Tibial artery (tissue), 4 donors: ENCODE data around the gene PAX2.

Experiments used
- DNase-seq, 2 donors: peaks; one replicate each; pipeline ENCODE4 v3.0.0-alpha.2; 2019
- H3K27ac ChIP-seq, 2 donors: fragments of 200-600 bp; sonication (generic) in 1 of 2; 1 replicate in 1 of 2; 2 replicates in 1 of 2; pipeline ENCODE4 v1.5.1; 2018 to 2019; ENCODE audit warnings: mild to moderate bottlenecking in 1 of 2
- H3K27me3 ChIP-seq, 2 donors: fragments of 200-600 bp; sonication (generic) in 1 of 2; one replicate each; pipeline versions ENCODE4 v1.5.1 to v1.6.0; 2016 to 2019
- H3K36me3 ChIP-seq, 3 donors: fragments of 200-600 bp; sonication (generic) in 2 of 3; one replicate each; pipeline ENCODE4 v1.5.1; 2016 to 2019; ENCODE audit warnings: mild to moderate bottlenecking in 2 of 3
- H3K4me1 ChIP-seq, 4 donors: fragments of 200-600 bp; sonication (generic) in 2 of 4; 1 replicate in 3 of 4; 2 replicates in 1 of 4; pipeline ENCODE4 v1.5.1; 2016 to 2019
- H3K4me3 ChIP-seq, 2 donors: fragments of 200-600 bp; sonication (generic) in 1 of 2; 1 replicate in 1 of 2; 2 replicates in 1 of 2; pipeline ENCODE4 v1.5.1; 2018 to 2019; ENCODE audit warnings: mild to moderate bottlenecking in 2 of 2
- H3K9me3 ChIP-seq, 3 donors: fragments of 200-600 bp; sonication (generic) in 1 of 3; one replicate each; pipeline ENCODE4 v1.5.1; 2016 to 2019
- intact Hi-C: fragments of 100-400 bp; cut with DNase I; formaldehyde crosslinking; loops from one replicate; pipeline ENCODE4 v1.15.0; 2023; ENCODE audit warnings: low total_unique reads
- TF ChIP-seq, protein P1 (sequence below), 2 experiments: fragments of 200-600 bp in 1 of 2; fragments of 450-650 bp in 1 of 2; IDR thresholded peaks; one replicate each; pipeline ENCODE4 v1.5.1; 2017 to 2019; ENCODE audit warnings: antibody characterized with exemption in 2 of 2, mild to moderate bottlenecking in 1 of 2, moderate library complexity in 1 of 2

PAX2 gene

DNA sequence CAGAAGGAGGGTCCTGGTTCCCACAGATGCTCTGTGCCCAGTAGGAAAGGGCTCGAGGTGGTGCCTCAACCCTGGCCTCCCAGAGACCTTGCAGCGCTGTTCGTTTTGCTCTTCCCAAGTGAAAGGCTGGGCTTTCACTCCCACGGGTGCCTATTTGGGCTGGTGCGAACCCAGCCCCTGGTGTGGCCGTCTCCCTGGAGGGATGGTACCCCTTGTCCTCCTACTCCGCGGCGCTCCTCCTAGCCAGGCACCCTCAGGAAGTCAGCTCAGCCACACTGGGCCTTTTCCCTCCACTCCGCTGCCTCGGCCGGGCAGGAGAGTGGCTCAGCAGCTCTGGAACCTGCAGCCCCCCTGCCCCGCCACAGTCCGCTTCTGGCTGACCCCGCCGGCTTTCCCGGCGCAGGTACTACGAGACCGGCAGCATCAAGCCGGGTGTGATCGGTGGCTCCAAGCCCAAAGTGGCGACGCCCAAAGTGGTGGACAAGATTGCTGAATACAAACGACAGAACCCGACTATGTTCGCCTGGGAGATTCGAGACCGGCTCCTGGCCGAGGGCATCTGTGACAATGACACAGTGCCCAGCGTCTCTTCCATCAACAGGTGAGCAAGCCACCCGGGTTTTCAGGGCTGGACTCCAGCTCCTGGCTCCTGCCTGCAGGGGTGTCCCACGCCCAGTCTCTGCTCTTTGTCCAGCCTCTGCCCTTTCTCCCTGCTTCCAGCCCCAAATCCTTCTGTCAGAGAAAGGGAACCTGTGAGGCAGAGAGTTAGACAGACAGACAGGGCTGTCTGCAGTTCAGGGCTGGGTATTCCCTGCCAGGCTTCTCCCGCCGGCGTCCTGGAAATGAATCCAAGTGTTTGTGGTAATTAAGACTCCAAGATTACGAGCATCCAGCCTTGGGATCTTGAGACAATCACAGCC is 5.2 kb downstream of the PAX2 start:
- intact Hi-C loops: no loop called here
- Histone ChIP-seq H3K27ac (no peak overlapping the region), H3K27me3 (peaks cover 15 to 98% of the 10 kb centered on the region in 2 donors), H3K4me1 (peaks cover under 1 to 40% (median 30%) of the 10 kb centered on the region in 4 donors), H3K9me3 (no peaks in the 10 kb centered on the region), H3K36me3 (no peaks in the 10 kb centered on the region), H3K4me3 (no peak overlapping the region)
- TF ChIP-seq, protein P1, sequence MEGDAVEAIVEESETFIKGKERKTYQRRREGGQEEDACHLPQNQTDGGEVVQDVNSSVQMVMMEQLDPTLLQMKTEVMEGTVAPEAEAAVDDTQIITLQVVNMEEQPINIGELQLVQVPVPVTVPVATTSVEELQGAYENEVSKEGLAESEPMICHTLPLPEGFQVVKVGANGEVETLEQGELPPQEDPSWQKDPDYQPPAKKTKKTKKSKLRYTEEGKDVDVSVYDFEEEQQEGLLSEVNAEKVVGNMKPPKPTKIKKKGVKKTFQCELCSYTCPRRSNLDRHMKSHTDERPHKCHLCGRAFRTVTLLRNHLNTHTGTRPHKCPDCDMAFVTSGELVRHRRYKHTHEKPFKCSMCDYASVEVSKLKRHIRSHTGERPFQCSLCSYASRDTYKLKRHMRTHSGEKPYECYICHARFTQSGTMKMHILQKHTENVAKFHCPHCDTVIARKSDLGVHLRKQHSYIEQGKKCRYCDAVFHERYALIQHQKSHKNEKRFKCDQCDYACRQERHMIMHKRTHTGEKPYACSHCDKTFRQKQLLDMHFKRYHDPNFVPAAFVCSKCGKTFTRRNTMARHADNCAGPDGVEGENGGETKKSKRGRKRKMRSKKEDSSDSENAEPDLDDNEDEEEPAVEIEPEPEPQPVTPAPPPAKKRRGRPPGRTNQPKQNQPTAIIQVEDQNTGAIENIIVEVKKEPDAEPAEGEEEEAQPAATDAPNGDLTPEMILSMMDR (IDR thresholded peaks at IDR 0.05): no peak
- DNase-seq: no peak

DNA sequence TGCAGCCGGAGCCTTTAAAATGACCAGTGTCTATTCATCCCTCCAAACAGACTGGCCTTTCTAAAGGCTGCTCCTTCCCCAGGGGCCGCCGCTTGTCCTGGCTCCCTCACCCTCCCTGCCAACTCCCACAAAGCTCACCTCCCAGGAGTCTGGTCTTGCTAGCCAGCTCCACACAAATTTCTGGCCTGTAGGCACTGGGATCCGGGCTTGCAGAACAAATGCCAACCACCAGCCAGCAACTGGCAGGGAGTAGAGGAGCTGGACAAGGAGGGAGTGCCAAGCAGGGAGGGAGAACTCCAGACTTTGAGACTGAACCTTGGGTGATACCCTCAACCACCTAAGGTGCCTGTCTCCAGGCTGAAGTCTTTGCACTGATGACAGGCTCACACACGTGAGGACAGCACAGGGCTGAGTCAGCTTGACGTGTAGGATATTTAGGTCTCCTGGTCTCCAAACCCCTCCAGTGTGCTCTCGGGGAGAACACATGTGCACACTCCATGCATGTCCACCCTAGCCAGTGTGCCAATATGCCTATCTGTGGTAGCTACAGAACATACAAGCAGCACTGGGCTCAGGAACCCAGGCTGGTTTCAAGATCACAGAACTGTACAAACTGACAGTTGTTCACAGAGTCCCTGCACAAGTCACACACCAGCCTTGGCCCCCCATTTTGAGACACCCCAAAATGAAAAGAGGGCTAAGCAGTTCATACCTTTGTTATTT is 6.0 kb downstream of the PAX2 start:
- H3K27ac ChIP-seq: no peak overlapping the region
- peaks cover 11 to 97% of the 10 kb centered on the region in 2 donors for H3K27me3 ChIP-seq
- intact Hi-C loops: no loop called here

DNA sequence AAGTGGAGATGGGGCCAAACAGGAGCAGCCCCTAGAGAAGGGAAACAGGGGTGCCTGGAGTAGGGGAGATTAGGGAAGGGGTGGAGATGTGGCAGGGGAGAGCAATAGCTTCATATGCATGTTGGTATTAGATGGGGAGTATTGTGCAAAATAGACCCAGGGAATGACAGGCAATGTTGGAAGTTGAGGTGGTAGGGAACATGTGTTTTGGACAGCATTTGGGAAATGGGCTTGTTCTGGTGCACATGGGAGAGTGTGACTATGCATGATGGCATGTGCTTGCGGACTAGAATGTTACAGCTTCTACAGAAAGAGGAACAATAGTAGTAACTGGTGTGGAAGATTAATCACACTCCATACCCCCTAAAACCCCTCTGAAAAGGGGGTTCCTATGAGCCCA is 10.4 kb downstream of the PAX2 start:
- no peaks in the 10 kb centered on the region for H3K9me3 ChIP-seq
- H3K36me3 ChIP-seq: no peaks in the 10 kb centered on the region
- DNase-seq: no peak
- H3K4me1 ChIP-seq: no peaks in the 10 kb centered on the region
- TF ChIP-seq, protein P1 (IDR thresholded peaks at IDR 0.05): no peak
- intact Hi-C loops: no loop called here
- no peak overlapping the region for H3K27ac ChIP-seq
- H3K4me3 ChIP-seq: no peak overlapping the region
- H3K27me3 ChIP-seq: peaks cover 0 to 93% of the 10 kb centered on the region in 2 donors

More for the DNA sequence above, 6.0 kb downstream of the PAX2 start:
- no peaks in the 10 kb centered on the region for H3K36me3 ChIP-seq
- H3K9me3 ChIP-seq: no peaks in the 10 kb centered on the region
- H3K4me1 ChIP-seq: peaks cover 0 to 31% (median 22%) of the 10 kb centered on the region in 4 donors
- TF ChIP-seq, protein P1 (IDR thresholded peaks at IDR 0.05): no peak
- H3K4me3 ChIP-seq: no peak overlapping the region
- no peak for DNase-seq

DNA sequence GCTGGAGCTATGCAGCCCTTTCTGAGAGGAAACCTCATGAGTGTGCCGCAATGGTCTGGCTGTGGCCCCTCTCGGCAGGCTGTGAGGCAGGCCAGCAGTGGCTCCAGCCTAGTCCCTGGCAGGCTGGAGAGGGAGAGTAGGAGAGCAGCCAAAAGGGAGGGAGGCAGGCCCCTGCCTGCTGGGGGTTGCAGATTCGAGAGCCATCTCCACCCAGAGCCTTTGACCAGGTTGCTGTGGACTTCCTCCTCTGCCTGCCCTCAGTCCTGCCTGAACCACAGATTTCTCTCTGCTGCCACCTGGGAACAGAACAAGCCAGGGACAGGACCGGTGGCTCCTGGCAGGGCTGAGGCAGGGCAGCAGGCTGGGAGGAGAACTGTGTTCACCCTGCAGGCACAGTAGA is 13.9 kb downstream of the PAX2 start:
- no peak overlapping the region for H3K27ac ChIP-seq
- TF ChIP-seq, protein P1 (IDR thresholded peaks at IDR 0.05): no peak
- DNase-seq: no peak
- no peaks in the 10 kb centered on the region for H3K9me3 ChIP-seq
- intact Hi-C loops: no loop called here
- no peak overlapping the region for H3K4me3 ChIP-seq
- no peaks in the 10 kb centered on the region for H3K36me3 ChIP-seq
- peaks cover 0 to 75% of the 10 kb centered on the region in 2 donors for H3K27me3 ChIP-seq
- H3K4me1 ChIP-seq: no peaks in the 10 kb centered on the region

- no peaks in the 10 kb centered on the region for H3K36me3 ChIP-seq
- H3K27me3 ChIP-seq: peaks cover 0 to 71% of the 10 kb centered on the region in 2 donors
- H3K27ac ChIP-seq: no peak overlapping the region
- no peak overlapping the region for H3K4me3 ChIP-seq
- DNase-seq: no peak
- H3K9me3 ChIP-seq: no peaks in the 10 kb centered on the region
- intact Hi-C loops: no loop called here
- TF ChIP-seq, protein P1 (IDR thresholded peaks at IDR 0.05): no peak
- H3K4me1 ChIP-seq: no peaks in the 10 kb centered on the region
Observed at GRCh38 chr10:100760726-100761125, 15.3 kb downstream of the PAX2 start.
